T-cell (primary cell): ENCODE measurements around the gene RALBP1. TPM values are rescaled to one million over a fixed set of nuclear protein-coding genes. Genes with fewer than 3 reads are reported as not detected.

Experiments
- ATAC-seq, 4 experiments: fragments of 200-7000 bp in 3 of 4; fragments of 150-1000 bp in 1 of 4; cut with Tn5 transposase; replicated peaks in 1 of 4; 1 replicate in 3 of 4; 2 replicates in 1 of 4; pipeline ENCODE4 v1.10.0; 2021; ENCODE audit warnings: moderate library complexity in 3 of 4, mild to moderate bottlenecking in 2 of 4, moderate number of reproducible peaks in 1 of 4
- CTCF ChIA-PET, 2 donors: fragments of 300-600 bp; sonication (Branson Sonifier 250); formaldehyde crosslinking; loops; one replicate each; lab custom pipeline; 2022; ENCODE audit warnings: antibody characterized with exemption in 2 of 2; lab: Charles Lee
- POLR2A ChIA-PET, 2 donors: fragments of 300-600 bp; sonication (Branson Sonifier 250); formaldehyde crosslinking; loops; one replicate each; lab custom pipeline; 2022; ENCODE audit warnings: antibody characterized with exemption in 2 of 2; lab: Charles Lee
- DNase-seq, 35 experiments: peaks; one replicate each; pipeline versions ENCODE4 v3.0.0 to v3.0.0-alpha.2; 2013 to 2023
- H3K27ac ChIP-seq: one replicate; pipeline ENCODE4 v1.5.1; 2013; ENCODE audit warnings: low read length
- H3K27me3 ChIP-seq, 2 experiments: replicated peaks in 1 of 2; 1 replicate in 1 of 2; 2 replicates in 1 of 2; pipeline versions ENCODE4 v1.6.1 to v1.7.0; 2013; ENCODE audit warnings: low read length in 1 of 2, mixed read lengths in 1 of 2; ENCODE audit not compliant: control insufficient read depth in 2 of 2, insufficient read depth in 2 of 2; ENCODE audit errors: extremely low read depth in 1 of 2
- H3K36me3 ChIP-seq, 2 donors: 1 replicate in 1 of 2; 2 replicates in 1 of 2; pipeline versions ENCODE4 v1.6.1 to v1.7.0; 2013; ENCODE audit warnings: low read length in 1 of 2; ENCODE audit not compliant: control insufficient read depth in 2 of 2, insufficient read depth in 1 of 2; ENCODE audit errors: extremely low read depth in 1 of 2
- H3K4me1 ChIP-seq, 2 experiments: 1 replicate in 1 of 2; 2 replicates in 1 of 2; pipeline versions ENCODE4 v1.6.1 to v1.7.0; 2013; ENCODE audit warnings: low read length in 2 of 2, mixed read lengths in 1 of 2; ENCODE audit not compliant: insufficient read depth in 2 of 2, control insufficient read depth in 1 of 2; ENCODE audit errors: extremely low read depth in 1 of 2
- H3K4me3 ChIP-seq, 2 donors: 1 replicate in 1 of 2; 2 replicates in 1 of 2; pipeline versions ENCODE4 v1.5.1 to v1.7.0; 2013; ENCODE audit warnings: mild to moderate bottlenecking in 2 of 2, low read length in 1 of 2, moderate library complexity in 1 of 2; ENCODE audit not compliant: control insufficient read depth in 1 of 2; ENCODE audit errors: extremely low read depth in 1 of 2
- H3K9me3 ChIP-seq: 2 replicates; pipeline ENCODE4 v1.7.0; 2013
- H3K27ac Mint-ChIP-seq, 2 donors: one replicate each; pipeline ENCODE4 v1.8.0; 2020 to 2021; ENCODE audit warnings: mild to moderate bottlenecking in 2 of 2, mixed read lengths in 2 of 2
- H3K27me3 Mint-ChIP-seq, 2 donors: one replicate each; pipeline ENCODE4 v1.8.0; 2021 to 2022; ENCODE audit warnings: mixed read lengths in 2 of 2
- H3K36me3 Mint-ChIP-seq: one replicate; pipeline ENCODE4 v1.8.0; 2021; ENCODE audit warnings: mixed read lengths
- H3K4me1 Mint-ChIP-seq, 3 donors: one replicate each; pipeline ENCODE4 v1.8.0; 2020 to 2022; ENCODE audit warnings: mixed read lengths in 3 of 3, mild to moderate bottlenecking in 1 of 3
- H3K4me3 Mint-ChIP-seq, 3 donors: one replicate each; pipeline ENCODE4 v1.8.0; 2020 to 2022; ENCODE audit warnings: mild to moderate bottlenecking in 3 of 3, mixed read lengths in 3 of 3, moderate library complexity in 3 of 3
- H3K9me3 Mint-ChIP-seq, 3 donors: one replicate each; pipeline ENCODE4 v1.8.0; 2020 to 2022; ENCODE audit warnings: mixed read lengths in 3 of 3
- WGBS: methylation state at CpG from one replicate; pipeline ENCODE4 v1.1.5; 2013; ENCODE audit warnings: missing lambda C conversion rate; ENCODE audit not compliant: insufficient coverage; 5-methylcytosine and 5-hydroxymethylcytosine counted together
- total RNA-seq, 35 experiments: library from RNA in 6 of 35; stranded (reverse) in 6 of 35; fragments of 120-200 nt in 1 of 35; gene quantifications; one replicate each; pipeline versions ENCODE4 v1.2.1 to v1.2.4 and lab custom pipeline; 2013 to 2026

The RALBP1 gene
- total RNA-seq, 5 donors from 2014 or later (not counting 1 experiment from before 2014, with no cell fraction given), result 21.6 to 42.7 (median 41.5) TPM

DNA sequence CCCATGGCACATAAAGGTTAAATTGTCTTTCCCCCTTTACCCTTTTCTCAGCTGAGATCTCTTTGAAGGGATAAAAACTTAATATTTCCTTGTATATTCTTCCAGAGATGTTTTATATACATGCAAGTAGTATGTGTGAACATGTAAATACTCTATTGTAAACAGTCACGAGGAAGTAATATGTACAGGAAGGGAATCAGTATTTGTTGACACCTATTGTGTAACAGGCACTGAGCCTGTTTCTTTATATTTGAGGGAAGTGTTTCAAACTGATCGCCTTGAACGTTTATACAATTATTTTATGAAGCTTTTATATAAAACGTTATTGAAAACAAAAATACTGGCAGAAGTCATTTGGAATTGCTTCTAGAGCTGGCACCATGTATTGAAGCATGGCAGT, 13.2 kb downstream of the RALBP1 start:
- no peak overlapping the region for H3K4me3 Mint-ChIP-seq

DNA sequence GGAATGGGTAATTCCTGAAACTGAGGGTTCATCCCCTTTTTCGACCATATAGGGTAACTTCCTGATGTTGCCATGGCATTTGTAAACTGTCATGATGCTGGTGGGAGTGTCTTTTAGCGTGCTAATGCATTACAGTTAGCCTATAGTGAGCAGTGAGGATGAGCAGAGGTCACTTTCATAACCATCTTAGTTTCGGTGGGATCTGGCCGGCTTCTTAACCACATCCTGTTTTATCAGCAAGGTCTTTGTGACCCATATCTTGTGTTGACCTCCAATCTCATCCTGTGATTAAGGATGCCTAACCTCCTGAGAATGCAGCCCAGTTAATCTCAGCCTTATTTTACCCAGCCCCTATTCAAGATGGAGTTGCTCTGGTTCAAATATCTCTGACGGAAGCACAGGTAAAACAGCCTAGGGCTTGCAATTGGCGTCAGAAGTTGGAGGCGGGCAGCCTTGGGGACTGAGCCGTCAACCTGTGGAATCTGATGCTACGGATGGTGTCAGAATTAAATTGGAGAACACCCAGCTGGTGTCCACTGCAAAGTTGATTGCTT, 19.5 kb downstream of the RALBP1 start:
- POLR2A ChIA-PET, result no interaction called here
- H3K9me3 Mint-ChIP-seq, result peaks cover 0 to 8% (median 3%) of the 10 kb centered on the region in 3 donors
- no peak overlapping the region for H3K27ac ChIP-seq
- H3K9me3 ChIP-seq, result no peaks in the 10 kb centered on the region
- DNase-seq (peak in 1 of 35 experiments; percentile 13), ATAC-seq (no peak)
- no peaks in the 10 kb centered on the region for H3K27me3 Mint-ChIP-seq
- H3K27me3 ChIP-seq, result no peaks in the 10 kb centered on the region
- no peak overlapping the region for H3K4me3 ChIP-seq
- peaks cover 0 to 5% of the 10 kb centered on the region in 2 donors for H3K36me3 ChIP-seq
- CTCF ChIA-PET, result no interaction called here
- 75% methylated on average over 7 of the region's 9 CpGs for WGBS
- H3K27ac Mint-ChIP-seq, result no peak overlapping the region
- peaks cover 35% of the 10 kb centered on the region for H3K36me3 Mint-ChIP-seq
- H3K4me3 Mint-ChIP-seq, result no peak overlapping the region
- peaks cover 34 to 40% (median 36%) of the 10 kb centered on the region in 3 donors for H3K4me1 Mint-ChIP-seq
- peaks cover 0 to 13% of the 10 kb centered on the region in 2 experiments for H3K4me1 ChIP-seq

More for the DNA sequence above, 13.2 kb downstream of the RALBP1 start:
- Mint-ChIP-seq H3K27ac (no peak overlapping the region), H3K4me1 (peaks cover 37 to 41% (median 41%) of the 10 kb centered on the region in 3 donors), H3K9me3 (peaks cover 0 to 21% (median 4%) of the 10 kb centered on the region in 3 donors), H3K36me3 (peaks cover 32% of the 10 kb centered on the region), H3K27me3 (no peaks in the 10 kb centered on the region)
- Histone ChIP-seq H3K4me3 (no peak overlapping the region), H3K36me3 (no peaks in the 10 kb centered on the region), H3K4me1 (no peaks in the 10 kb centered on the region), H3K27me3 (no peaks in the 10 kb centered on the region), H3K9me3 (no peaks in the 10 kb centered on the region), H3K27ac (no peak overlapping the region)
- POLR2A ChIA-PET, result no interaction called here
- ATAC-seq (no peak), DNase-seq (no peak)
- no CpG with 5 or more reads among the region's 4 CpGs for WGBS
- CTCF ChIA-PET, result no interaction called here

DNA sequence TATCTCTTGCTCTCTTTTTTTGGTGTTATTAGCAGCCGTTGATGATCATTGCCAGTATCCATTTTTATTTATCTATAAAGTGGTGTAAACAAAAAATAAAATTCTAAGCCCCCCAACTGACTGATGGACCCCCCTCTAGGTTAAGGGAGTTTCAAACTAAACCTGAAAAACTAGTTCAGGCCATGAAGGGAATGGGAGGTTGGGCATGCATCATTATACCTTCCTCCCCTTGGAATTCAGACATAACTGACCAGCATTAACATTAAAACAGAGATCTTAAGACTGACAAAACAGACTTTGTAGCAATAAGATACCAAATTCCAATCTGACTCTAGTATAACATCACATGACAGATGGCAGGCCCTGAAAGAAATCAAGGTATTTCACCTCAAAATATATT, 20.2 kb downstream of the RALBP1 start:
- CTCF ChIA-PET, result no interaction called here
- Mint-ChIP-seq H3K27ac (no peak overlapping the region), H3K9me3 (peaks cover 0 to 8% (median 3%) of the 10 kb centered on the region in 3 donors)

DNA sequence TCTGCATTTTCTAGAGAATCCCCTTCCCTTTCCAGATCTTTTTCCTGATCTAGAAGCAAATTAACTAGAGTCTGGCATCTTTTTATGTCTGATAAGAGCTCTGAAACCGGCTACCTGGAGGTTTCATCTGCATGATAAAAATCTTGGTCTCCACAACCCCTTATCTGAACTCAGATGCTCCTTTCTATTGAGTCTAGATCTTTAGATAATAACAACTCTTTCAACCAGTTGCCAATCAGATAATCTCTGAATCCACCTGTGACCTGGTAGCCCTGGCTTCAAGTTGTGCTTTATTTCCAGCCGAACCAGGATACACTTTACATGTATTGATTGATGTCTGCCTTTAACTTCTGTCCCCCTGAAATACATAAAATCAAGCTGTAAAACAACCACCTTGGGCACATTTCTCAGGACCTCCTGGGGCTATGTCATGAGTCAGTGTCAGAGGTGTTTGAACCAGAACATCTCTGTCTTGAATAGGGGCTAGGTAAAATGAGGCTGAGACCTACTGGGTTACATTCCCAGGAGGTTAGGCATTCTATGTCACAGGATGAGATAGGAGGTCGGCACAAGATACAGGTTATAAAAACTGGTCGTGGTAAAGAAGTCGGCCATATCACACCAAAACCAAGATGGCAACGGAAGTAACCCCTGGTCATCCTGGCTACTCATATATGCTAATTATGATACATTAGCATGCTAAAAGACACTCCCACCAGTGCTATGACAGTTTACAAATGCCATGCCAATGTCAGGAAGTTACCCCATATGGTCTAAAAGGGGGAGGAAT, 20.8 kb downstream of the RALBP1 start:
- WGBS, result 100% methylated on average over 1 of the region's 6 CpGs
- no peak overlapping the region for H3K27ac Mint-ChIP-seq

More for the DNA sequence above, 20.2 kb downstream of the RALBP1 start:
- POLR2A ChIA-PET, result no interaction called here
- Histone ChIP-seq H3K27me3 (no peaks in the 10 kb centered on the region), H3K4me3 (no peak overlapping the region), H3K27ac (no peak overlapping the region), H3K4me1 (peaks cover 0 to 13% of the 10 kb centered on the region in 2 experiments), H3K9me3 (peaks cover 2% of the 10 kb centered on the region), H3K36me3 (peaks cover 0 to 5% of the 10 kb centered on the region in 2 donors)
- no peak for DNase-seq
- H3K27me3 Mint-ChIP-seq, result no peaks in the 10 kb centered on the region
- no CpG with 5 or more reads among the region's 1 CpG for WGBS
- no peak overlapping the region for H3K4me3 Mint-ChIP-seq
- peaks cover 35 to 41% (median 36%) of the 10 kb centered on the region in 3 donors for H3K4me1 Mint-ChIP-seq
- H3K36me3 Mint-ChIP-seq, result peaks cover 40% of the 10 kb centered on the region
- no peak for ATAC-seq

DNA sequence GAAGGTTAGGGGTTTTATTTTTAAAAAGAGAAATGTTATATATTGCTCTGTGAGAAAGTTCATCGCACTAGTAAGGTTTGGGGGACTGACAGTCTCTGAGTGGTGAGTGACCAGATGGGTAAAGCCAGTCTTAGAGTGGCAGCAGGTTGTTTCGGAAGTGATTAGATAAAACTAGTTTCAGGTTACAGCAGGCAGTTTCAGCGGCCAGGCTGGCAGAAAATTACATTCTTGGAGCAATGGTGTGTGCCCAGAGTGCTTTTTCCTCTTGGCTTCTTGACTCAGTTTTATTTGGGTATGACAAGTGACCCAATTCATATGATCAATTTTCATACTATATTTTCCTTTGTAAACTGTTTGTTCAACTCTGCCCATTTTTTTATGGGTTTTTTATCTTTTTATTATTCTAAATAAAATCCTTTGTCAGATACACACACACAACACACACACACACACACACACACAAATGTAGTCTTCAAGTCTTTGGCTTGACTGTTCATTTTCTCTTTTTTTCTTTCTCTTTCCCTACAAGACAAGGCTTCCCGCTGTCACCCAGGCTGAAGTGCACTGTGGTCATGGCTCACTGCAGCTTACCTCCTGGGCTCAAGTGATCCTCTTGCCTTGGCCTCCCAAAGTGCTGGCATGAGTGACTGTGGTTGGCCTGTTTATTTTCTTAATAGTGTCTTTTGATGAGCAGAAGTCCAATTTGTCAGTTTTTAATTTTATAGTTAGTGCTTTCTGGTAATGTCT, 30.9 kb downstream of the RALBP1 start:
- 92% methylated on average over 3 of the region's 4 CpGs for WGBS
- Histone ChIP-seq H3K27me3 (no peaks in the 10 kb centered on the region), H3K27ac (no peak overlapping the region), H3K4me3 (no peak overlapping the region), H3K9me3 (no peaks in the 10 kb centered on the region), H3K36me3 (no peaks in the 10 kb centered on the region), H3K4me1 (no peaks in the 10 kb centered on the region)
- DNase-seq (no peak), ATAC-seq (no peak)
- H3K4me3 Mint-ChIP-seq, result no peak overlapping the region
- ChIA-PET CTCF (interaction anchor here (0.8 to 1.6 kb wide), 3 partner anchors 11 to 13 kb away, joined by 3 to 6 read pairs (median 3); no protein-coding TSS in a partner anchor), POLR2A (no interaction called here)
- H3K4me1 Mint-ChIP-seq, result peaks cover 38 to 49% (median 42%) of the 10 kb centered on the region in 3 donors
- no peaks in the 10 kb centered on the region for H3K27me3 Mint-ChIP-seq
- H3K9me3 Mint-ChIP-seq, result peaks cover 0 to 20% (median 6%) of the 10 kb centered on the region in 3 donors
- H3K36me3 Mint-ChIP-seq, result peaks cover 30% of the 10 kb centered on the region
- H3K27ac Mint-ChIP-seq, result no peak overlapping the region

More for the DNA sequence above, 20.8 kb downstream of the RALBP1 start:
- no peaks in the 10 kb centered on the region for H3K27me3 Mint-ChIP-seq
- H3K9me3 Mint-ChIP-seq, result peaks cover 0 to 4% (median 3%) of the 10 kb centered on the region in 3 donors
- H3K27me3 ChIP-seq, result no peaks in the 10 kb centered on the region
- H3K36me3 Mint-ChIP-seq, result peaks cover 41% of the 10 kb centered on the region
- POLR2A ChIA-PET, result no interaction called here
- H3K9me3 ChIP-seq, result peaks cover 3% of the 10 kb centered on the region
- ATAC-seq (no peak), DNase-seq (no peak)
- no peak overlapping the region for H3K4me3 ChIP-seq
- CTCF ChIA-PET, result no interaction called here
- H3K4me3 Mint-ChIP-seq, result no peak overlapping the region
- H3K36me3 ChIP-seq, result peaks cover 2 to 5% of the 10 kb centered on the region in 2 donors
- H3K4me1 ChIP-seq, result peaks cover 0 to 13% of the 10 kb centered on the region in 2 experiments
- H3K4me1 Mint-ChIP-seq, result peaks cover 30 to 41% (median 38%) of the 10 kb centered on the region in 3 donors
- no peak overlapping the region for H3K27ac ChIP-seq

DNA sequence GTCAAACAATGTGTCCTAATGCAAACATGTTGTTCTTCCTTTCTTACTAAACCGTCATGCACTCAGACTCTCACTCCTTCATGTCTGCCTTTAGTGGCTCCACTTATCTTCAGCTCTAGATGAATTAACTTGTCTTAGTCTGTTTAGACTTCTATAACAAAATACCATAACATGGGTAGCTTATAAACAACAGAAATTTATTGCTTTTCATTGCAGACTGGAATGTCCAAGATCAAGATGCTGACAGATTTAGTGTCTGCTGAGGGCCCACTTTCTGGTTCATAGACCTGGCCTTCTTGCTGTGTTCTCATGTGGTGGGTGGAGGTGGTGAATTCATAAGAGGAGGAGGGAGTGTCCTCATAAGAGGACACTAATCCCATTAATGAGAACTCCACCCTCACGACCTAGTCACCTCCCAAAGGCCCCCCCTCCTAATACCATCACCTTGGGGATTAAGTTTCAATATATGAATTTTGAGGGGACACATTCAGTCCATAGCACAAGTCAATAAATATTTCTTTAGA, 32.3 kb downstream of the RALBP1 start:
- POLR2A ChIA-PET, result no interaction called here

More for the DNA sequence above, 32.3 kb downstream of the RALBP1 start:
- Mint-ChIP-seq H3K4me1 (peaks cover 39 to 44% (median 39%) of the 10 kb centered on the region in 3 donors), H3K4me3 (no peak overlapping the region), H3K27ac (no peak overlapping the region), H3K27me3 (no peaks in the 10 kb centered on the region), H3K36me3 (peaks cover 16% of the 10 kb centered on the region), H3K9me3 (peaks cover 0 to 13% (median 6%) of the 10 kb centered on the region in 3 donors)
- ATAC-seq, result no peak
- Histone ChIP-seq H3K36me3 (no peaks in the 10 kb centered on the region), H3K9me3 (no peaks in the 10 kb centered on the region), H3K27ac (no peak overlapping the region), H3K4me3 (no peak overlapping the region), H3K27me3 (no peaks in the 10 kb centered on the region), H3K4me1 (no peaks in the 10 kb centered on the region)
- no CpG with 5 or more reads among the region's 2 CpGs for WGBS
- no peak for DNase-seq
- CTCF ChIA-PET, result interaction anchor here (0.6 to 1.6 kb wide), 2 partner anchors 9 to 849 kb away, joined by 4 to 6 read pairs; no protein-coding TSS in a partner anchor
